Stimulated activated CD8-positive, alpha-beta memory T cell treated with anti-CD3 and anti-CD28 coated beads, Interleukin-4, amount 100 ng/mL, for 4 hours (primary cell): ENCODE data around the gene NFIA.
"Not testable (repeated sequence)": the region's sequence is repeated elsewhere in the genome, so short reads cannot be mapped to it uniquely, and the experiment has no call there.

Experiments used
- DNase-seq, 2 donors: peaks; one replicate each; pipeline ENCODE4 v3.0.0-alpha.2; 2020; ENCODE audit warnings: low read depth in 2 of 2, low spot score in 1 of 2

The NFIA gene

GRCh38 chr1:61266738-61267137 lies 184.4 kb downstream of the NFIA start:
- no peak for DNase-seq

- no peak for DNase-seq
These were observed 186.3 kb downstream of the NFIA start for GRCh38 chr1:61268546-61269240.

DNA sequence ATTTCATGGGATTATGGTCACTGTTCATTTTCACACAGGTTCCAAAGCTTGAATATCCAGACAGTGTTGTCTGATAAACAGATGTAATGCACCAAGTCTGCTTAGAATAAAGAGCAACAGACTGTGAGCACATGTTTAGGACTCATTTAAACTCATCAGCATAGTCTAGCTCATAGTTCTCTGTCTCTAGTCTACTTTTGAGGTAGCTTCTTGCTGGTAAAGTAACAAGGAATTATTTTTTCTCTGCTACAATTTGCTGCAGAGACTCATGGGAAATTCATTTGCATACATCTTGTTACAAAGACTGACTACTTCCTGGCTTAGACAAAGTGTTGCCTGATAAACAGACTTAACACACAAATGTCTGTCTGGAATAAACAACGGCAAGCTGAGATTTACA lies 187.2 kb downstream of the NFIA start:
- no peak for DNase-seq

- no peak for DNase-seq
These were observed 187.7 kb downstream of the NFIA start for GRCh38 chr1:61270107-61270506.

- no peak for DNase-seq
These were observed 188.5 kb downstream of the NFIA start for GRCh38 chr1:61270761-61271411.

GRCh38 chr1:61271412-61271789 lies 189.0 kb downstream of the NFIA start:
- DNase-seq: no peak

GRCh38 chr1:61273167-61273705 lies 190.9 kb downstream of the NFIA start:
- no peak for DNase-seq

DNA sequence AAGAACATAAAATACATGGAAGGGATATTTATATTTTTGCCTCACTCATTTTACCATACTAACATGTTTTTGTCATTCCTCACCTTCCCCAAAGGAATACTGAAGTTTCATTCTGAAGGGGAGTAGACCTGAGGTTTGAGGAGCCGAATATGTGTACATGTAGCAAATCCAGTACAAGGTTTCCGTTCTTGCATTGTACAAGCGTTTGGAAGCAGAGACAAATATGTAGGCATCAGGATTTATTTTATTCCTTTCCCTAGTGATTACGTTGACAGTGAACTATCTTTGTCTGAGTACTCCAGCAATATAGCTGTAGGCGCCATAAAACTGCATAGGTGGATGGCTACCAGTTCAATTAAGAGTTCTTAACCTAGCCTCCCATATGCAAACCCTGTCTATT lies 191.5 kb downstream of the NFIA start:
- DNase-seq: no peak

DNA sequence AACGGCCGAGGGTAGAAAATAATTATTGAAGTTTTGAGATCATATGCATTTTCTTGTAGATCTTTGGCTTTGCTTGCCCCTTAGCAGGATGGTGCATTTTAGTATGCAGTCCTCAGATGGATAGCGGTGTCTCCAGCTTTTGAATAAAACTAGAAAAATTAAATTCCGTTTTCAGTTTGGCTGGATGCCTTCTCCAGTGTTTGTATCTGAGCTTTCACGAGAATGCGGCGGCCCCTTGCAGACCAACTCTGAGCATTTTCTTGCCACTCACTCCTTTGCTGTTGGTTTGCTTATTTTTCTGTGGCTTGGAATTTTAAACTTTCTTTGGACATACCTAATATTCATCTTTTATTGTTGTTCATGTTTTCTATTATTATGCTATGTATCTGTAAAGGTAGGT lies 192.6 kb downstream of the NFIA start:
- no peak for DNase-seq

DNA sequence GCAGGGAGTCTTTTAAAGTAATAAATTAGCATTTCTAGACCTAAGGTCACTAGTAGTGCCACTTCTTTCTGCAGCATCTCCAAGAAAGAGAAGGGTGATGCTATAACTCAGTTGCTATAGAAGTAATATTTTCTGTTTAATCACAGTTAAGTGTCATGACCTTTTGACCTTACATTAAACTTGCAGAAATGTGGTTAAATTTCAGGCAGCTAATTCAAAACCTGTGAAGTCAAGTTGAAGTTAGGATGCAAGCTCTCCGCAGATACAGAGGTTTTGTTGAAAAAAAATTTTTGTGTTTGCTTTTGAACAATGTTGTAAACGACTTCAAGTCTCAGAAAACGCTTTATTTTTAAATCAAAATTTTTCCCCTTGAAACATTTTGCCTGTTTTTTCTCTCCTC lies 193.9 kb downstream of the NFIA start:
- DNase-seq: no peak

- no peak for DNase-seq
These were observed 194.8 kb downstream of the NFIA start for GRCh38 chr1:61277121-61277690.

DNA sequence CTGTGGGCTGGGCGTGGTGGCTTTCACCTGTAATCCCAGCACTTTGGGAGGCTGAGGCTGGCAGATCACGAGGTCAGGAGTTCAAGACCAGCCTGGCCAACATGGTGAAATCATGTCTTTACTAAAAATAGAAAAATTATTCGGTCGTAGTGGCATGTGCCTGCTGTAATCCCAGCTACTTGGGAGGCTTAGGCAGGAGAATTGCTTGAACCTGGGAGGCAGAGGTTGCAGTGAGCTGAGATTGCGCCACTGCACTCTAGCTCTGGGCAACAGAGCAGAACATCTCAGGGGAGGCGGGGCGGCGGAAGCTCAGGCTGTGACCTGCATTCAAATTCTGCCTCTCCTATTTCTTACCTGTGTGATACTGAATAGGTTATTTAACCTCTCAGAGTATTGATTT lies 196.1 kb downstream of the NFIA start:
- DNase-seq: not testable (repeated sequence)

DNA sequence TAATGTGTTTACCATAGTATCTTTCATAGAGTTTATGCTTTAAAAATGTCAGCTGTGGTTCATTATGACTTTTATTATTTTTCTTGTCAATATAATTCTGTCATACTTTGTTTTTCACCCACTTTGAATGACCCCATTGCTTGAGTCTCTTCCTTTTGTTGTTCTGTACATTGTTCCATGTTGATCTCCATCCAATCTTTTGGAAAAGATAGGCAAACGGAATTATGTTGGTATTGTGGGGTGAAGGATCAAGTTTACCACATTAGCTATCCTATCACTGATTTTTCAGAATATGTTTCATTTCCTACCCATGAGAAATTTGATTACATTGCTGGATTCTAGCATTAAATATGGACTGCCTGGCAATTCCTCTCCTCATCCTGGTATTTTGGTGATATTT lies 196.6 kb downstream of the NFIA start:
- DNase-seq: no peak

- DNase-seq: no peak
These were observed 197.2 kb downstream of the NFIA start for GRCh38 chr1:61279570-61279969.

- DNase-seq: no peak
These were observed 198.1 kb downstream of the NFIA start for GRCh38 chr1:61280452-61280851.

DNA sequence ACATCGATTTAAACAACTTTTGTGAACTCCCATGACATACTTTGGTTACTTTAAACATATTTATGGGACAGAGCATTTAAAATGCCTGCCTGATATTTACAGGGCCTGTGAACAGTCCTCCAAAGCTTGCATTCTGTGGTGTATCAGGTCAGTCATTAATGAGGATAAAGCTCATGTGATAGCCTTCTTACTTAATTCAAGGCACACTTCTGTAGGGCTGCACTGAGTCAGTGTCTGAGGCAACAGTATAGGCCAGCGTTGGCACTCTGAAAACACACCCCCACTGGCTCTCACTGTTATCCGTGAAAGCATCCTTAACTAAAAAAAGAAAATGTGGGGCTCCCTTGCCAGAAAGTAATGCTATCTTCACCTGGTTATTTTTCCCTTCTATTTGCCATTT lies 200.0 kb downstream of the NFIA start:
- no peak for DNase-seq

- no peak for DNase-seq
These were observed 202.0 kb downstream of the NFIA start for GRCh38 chr1:61284248-61284854.

GRCh38 chr1:61284936-61285335 lies 202.6 kb downstream of the NFIA start:
- no peak for DNase-seq

DNA sequence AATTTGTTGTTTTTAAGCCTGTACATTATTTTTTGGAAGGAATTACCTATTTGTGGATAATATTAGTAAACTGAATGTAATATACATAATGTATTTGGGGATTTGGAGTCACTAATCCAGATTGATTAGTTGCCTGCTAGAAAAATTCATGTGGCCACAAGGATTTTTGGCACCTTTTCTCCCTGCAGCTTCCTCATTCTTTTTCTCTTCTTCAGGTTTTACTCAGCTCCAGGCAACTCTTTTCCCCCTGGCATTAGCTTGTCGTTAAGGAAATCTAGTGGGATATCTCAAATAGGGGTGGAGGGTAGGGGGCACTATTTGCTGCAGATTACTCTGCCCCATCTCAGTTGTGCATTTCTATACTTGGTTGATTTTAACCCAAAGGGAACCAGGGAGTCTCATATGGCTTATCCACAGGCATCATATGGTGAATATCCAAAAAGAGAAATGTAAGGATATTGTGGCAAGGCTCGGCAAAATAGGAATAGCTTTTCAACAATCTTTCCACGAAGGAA lies 203.1 kb downstream of the NFIA start:
- no peak for DNase-seq

DNA sequence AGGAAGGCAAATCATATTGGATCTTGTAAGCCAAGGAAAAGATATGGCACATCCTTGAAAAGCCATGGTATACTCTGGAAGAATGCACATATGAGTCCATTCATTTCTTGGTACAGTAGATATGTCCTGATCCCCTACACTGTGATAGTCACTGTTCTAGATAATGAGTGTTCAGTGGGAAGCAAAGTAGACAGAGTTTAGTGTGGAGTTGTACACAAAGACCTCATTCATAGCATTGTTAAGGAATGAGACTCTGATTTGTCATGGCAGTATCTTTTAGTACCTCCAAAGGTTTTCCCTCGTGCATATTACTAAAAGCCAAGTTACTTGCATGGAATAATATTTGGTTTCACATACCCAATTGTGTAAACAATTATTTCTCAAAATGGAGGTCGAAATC lies 204.7 kb downstream of the NFIA start:
- DNase-seq: no peak

GRCh38 chr1:61287734-61288133 lies 205.4 kb downstream of the NFIA start:
- DNase-seq: no peak
